GM12878 (cell line): ENCODE results near the gene SLC9A7. TPM values are rescaled to one million over a fixed set of nuclear protein-coding genes. Genes with fewer than 3 reads are reported as not detected.

ENCODE experiments used
- ATAC-seq: fragments of 200-7000 bp; cut with Tn5 transposase; 3 replicates; pipeline ENCODE4 v1.9.1; 2020; ENCODE audit warnings: mild to moderate bottlenecking, moderate library complexity
- BruUV-seq: library from RNA; stranded (reverse); fragments of 400-500 nt; replicated peaks from 2 replicates; lab custom pipeline; 2021; lab: Mats Ljungman, UMichigan
- CTCF ChIA-PET: fragments of 300-600 bp; sonication (Branson Sonifier 250); formaldehyde crosslinking; extraction: SDS; loops from one replicate; lab custom pipeline; 2021; ENCODE audit warnings: inconsistent platforms; lab: Yijun Ruan, JAX
- POLR2A ChIA-PET: fragments of 350-600 bp; formaldehyde crosslinking; extraction: SDS; loops from one replicate; lab custom pipeline; 2021; ENCODE audit warnings: inconsistent platforms; lab: Charles Lee
- RAD21 ChIA-PET: fragments of 300-600 bp; sonication (Branson Sonifier 250); formaldehyde crosslinking; loops from one replicate; lab custom pipeline; 2023; ENCODE audit warnings: antibody characterized with exemption; ENCODE audit not compliant: unreplicated experiment; lab: Charles Lee
- SMC1A ChIA-PET: fragments of 300-600 bp; sonication (Branson Sonifier 250); formaldehyde crosslinking; loops from one replicate; lab custom pipeline; 2023; ENCODE audit not compliant: unreplicated experiment, uncharacterized antibody; lab: Charles Lee
- DNase-seq: peaks from one replicate; pipeline ENCODE4 v3.0.0-alpha.2; 2011; ENCODE audit warnings: low read depth, low spot score
- FAIRE-seq: peaks from 3 replicates; lab custom pipeline; 2011; peaks lifted over from hg19 to GRCh38; lab: Jason Lieb, UNC
- H2AFZ ChIP-seq: 2 replicates; pipeline ENCODE4 v1.6.0; 2011; ENCODE audit warnings: low read depth, low read length, control low read depth; ENCODE audit not compliant: control insufficient read depth
- H3K27ac ChIP-seq: 2 replicates; pipeline ENCODE4 v1.5.1; 2011; ENCODE audit warnings: control low read depth; ENCODE audit not compliant: control insufficient read depth, insufficient read depth
- H3K27me3 ChIP-seq, 2 experiments: replicated peaks in 1 of 2; 2 replicates each; pipeline versions ENCODE4 v1.6.0 to v1.6.1; 2011; ENCODE audit warnings: low read length in 1 of 2; ENCODE audit not compliant: control insufficient read depth in 2 of 2, insufficient read depth in 2 of 2
- H3K36me3 ChIP-seq, 2 experiments: 2 replicates each; pipeline ENCODE4 v1.5.1; 2011; ENCODE audit warnings: low read length in 1 of 2; ENCODE audit not compliant: control insufficient read depth in 2 of 2, insufficient read depth in 2 of 2
- H3K4me1 ChIP-seq: 2 replicates; pipeline ENCODE4 v1.6.1; 2011; ENCODE audit warnings: mild to moderate bottlenecking, low read length, moderate library complexity, mixed read lengths; ENCODE audit not compliant: control insufficient read depth, insufficient read depth
- H3K4me2 ChIP-seq: 2 replicates; pipeline ENCODE4 v1.6.0; 2011; ENCODE audit warnings: control low read depth; ENCODE audit not compliant: control insufficient read depth, insufficient read depth
- H3K4me3 ChIP-seq: fragments of 200-600 bp; sonication (generic); 2 replicates; pipeline ENCODE4 v1.5.1; 2016
- H3K79me2 ChIP-seq: 2 replicates; pipeline ENCODE4 v1.6.0; 2011; ENCODE audit warnings: low read length; ENCODE audit not compliant: control insufficient read depth, insufficient read depth
- H3K9ac ChIP-seq: 2 replicates; pipeline ENCODE4 v1.8.0; 2011; ENCODE audit warnings: low read length, control low read depth, mixed read lengths; ENCODE audit not compliant: control insufficient read depth, insufficient read depth
- H3K9me3 ChIP-seq: replicated peaks from 3 replicates; pipeline ENCODE4 v1.5.1; 2011; ENCODE audit warnings: mild to moderate bottlenecking, low read length; ENCODE audit not compliant: control insufficient read depth, insufficient read depth
- H4K20me1 ChIP-seq: 2 replicates; pipeline ENCODE4 v1.6.0; 2011; ENCODE audit not compliant: control insufficient read depth, insufficient read depth
- EZH2 ChIP-seq: IDR thresholded peaks from 2 replicates; pipeline ENCODE4 v1.6.1; 2012; ENCODE audit warnings: low read depth, mild to moderate bottlenecking, control low read depth, inconsistent platforms, low read length, borderline replicate concordance; ENCODE audit not compliant: control insufficient read depth
- RAD21 ChIP-seq: IDR thresholded peaks from 2 replicates; pipeline ENCODE4 v1.6.1; 2011; ENCODE audit warnings: mild to moderate bottlenecking, low read depth, low read length, moderate library complexity; ENCODE audit not compliant: insufficient read depth
- YY1 ChIP-seq: IDR thresholded peaks from 2 replicates; pipeline ENCODE4 v1.6.1; 2011; ENCODE audit warnings: low read depth, mild to moderate bottlenecking, low read length
- WGBS: methylation state at CpG from one replicate; pipeline ENCODE4 v1.1.6; 2016; ENCODE audit warnings: low lambda C conversion rate; ENCODE audit not compliant: insufficient replicate concordance, insufficient coverage; ENCODE audit errors: missing lambda C conversion rate; 5-methylcytosine and 5-hydroxymethylcytosine counted together
- in situ Hi-C: fragments of 300-500 bp; cut with MboI; formaldehyde crosslinking; loops from 9 replicates; pipeline ENCODE4 v1.14.3; 2018; ENCODE audit warnings: mixed read lengths
- intact Hi-C: fragments of 100-400 bp; cut with micrococcal nuclease; formaldehyde crosslinking; loops from one replicate; pipeline ENCODE4 v1.14.2; 2022; ENCODE audit not compliant: unreplicated experiment
- polyA plus RNA-seq, 11 experiments: library from polyadenylated mRNA; depleted of rRNA in 4 of 11; unstranded in 6 of 11; stranded (reverse) in 5 of 11; fragments of >200 nt; fragmentation: Nextera tagmentation in 4 of 11; fragmentation: Illumina TruSeq in 1 of 11; extraction: Ambion mirVana in 4 of 11; extraction: Trizol in 1 of 11; gene quantifications; 1 replicate in 1 of 11; 2 replicates in 10 of 11; pipeline versions ENCODE4 v1.2.1 to v1.2.3, GENCODE V29; 2011 to 2016; ENCODE audit warnings: inconsistent platforms in 2 of 11, missing spikeins in 2 of 11, low read depth in 1 of 11
- total RNA-seq, 4 experiments: library from RNA; depleted of rRNA in 3 of 4; stranded (reverse); fragments of >200 nt in 3 of 4; fragmentation: Illumina TruSeq in 1 of 4; extraction: Trizol in 1 of 4; gene quantifications; 2 replicates each; pipeline versions ENCODE4 v1.2.1 to v1.2.3, GENCODE V29; 2013 to 2021
- TF ChIP-seq, protein P1 (sequence below): fragments of 450-650 bp; IDR thresholded peaks from 2 replicates; pipeline ENCODE4 v1.6.1; 2016; ENCODE audit warnings: mild to moderate bottlenecking
- TF ChIP-seq, protein P2 (sequence below), 3 experiments: IDR thresholded peaks in 2 of 3; conservative IDR thresholded peaks in 1 of 3; 2 replicates each; pipeline ENCODE4 v1.5.1; 2011; ENCODE audit warnings: low read depth in 3 of 3, low read length in 3 of 3, mild to moderate bottlenecking in 3 of 3, control low read depth in 2 of 3, moderate library complexity in 2 of 3, inconsistent platforms in 1 of 3, mixed read lengths in 1 of 3; ENCODE audit not compliant: control insufficient read depth in 2 of 3, insufficient read depth in 1 of 3; ENCODE audit errors: extremely low read depth in 1 of 3

Gene SLC9A7
- total and polyA plus RNA-seq, 10 of the 15 experiments (the other 5 are each of a cell fraction or from before 2014, with no cell fraction given) = 5.0 to 62.8 (median 30.5) TPM

DNA sequence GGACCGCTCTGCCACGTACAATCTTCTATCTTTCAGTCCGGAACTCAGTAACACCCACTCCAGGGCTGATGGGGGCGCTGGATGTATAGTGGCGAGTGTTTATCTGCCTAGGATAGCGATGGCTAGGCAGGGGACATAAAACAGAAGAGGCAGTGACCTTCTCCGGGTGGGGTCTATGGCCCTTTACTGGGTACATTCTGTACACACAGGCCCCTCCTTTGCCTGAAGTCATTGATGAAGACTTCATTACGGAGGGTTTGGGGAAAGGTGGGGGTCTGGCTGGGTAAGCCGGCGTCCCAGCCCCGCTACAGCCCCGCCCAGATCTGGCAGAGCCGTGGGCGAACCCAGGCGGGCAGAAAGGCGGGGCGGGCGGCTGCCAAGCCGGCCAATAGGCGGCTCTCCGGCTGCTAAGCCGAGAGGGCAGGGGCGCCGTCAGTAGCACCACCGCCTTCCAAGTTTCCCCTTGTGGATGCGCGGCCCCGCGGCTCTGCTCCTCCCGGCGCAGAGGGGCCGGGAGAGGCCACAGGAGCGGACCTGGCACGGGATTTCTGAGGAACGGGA is 185.5 kb downstream of the SLC9A7 start, which contains the start of gene CHST7:
TSS of gene CHST7 (plus strand) at position 435 of the 561 bp plus-strand sequence. CDS start 167 bp downstream, outside the sequence.
- peak; percentile 65 for ATAC-seq
- Histone ChIP-seq H3K79me2 (peaks cover 38% of the 10 kb centered on the region), H3K9ac (peak within 1 kb of the TSS; percentile 54)

More for the DNA sequence above, 185.5 kb downstream of the SLC9A7 start, which contains the start of gene CHST7:
- intact Hi-C loops (loop anchor here (5.0 kb wide), 1 partner anchor 139 kb away; no protein-coding TSS in a partner anchor), in situ Hi-C loops (no loop called here)
- peak within 1 kb of the TSS; percentile 69 for H3K4me3 ChIP-seq
- POLR2A ChIA-PET = interaction anchor here (0.7 to 3.5 kb wide), 2 partner anchors 11 to 126 kb away, joined by 3 to 15 read pairs; no protein-coding TSS in a partner anchor
- H3K4me1 ChIP-seq = peaks cover 26% of the 10 kb centered on the region
- H3K4me2 ChIP-seq = peak within 1 kb of the TSS; percentile 75
- TF ChIP-seq, protein P1, sequence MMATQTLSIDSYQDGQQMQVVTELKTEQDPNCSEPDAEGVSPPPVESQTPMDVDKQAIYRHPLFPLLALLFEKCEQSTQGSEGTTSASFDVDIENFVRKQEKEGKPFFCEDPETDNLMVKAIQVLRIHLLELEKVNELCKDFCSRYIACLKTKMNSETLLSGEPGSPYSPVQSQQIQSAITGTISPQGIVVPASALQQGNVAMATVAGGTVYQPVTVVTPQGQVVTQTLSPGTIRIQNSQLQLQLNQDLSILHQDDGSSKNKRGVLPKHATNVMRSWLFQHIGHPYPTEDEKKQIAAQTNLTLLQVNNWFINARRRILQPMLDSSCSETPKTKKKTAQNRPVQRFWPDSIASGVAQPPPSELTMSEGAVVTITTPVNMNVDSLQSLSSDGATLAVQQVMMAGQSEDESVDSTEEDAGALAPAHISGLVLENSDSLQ = no peak
- TF ChIP-seq RAD21 = peak; percentile 38
- 0 out of 2 replicates have a peak, but pooled peaks have one; percentile 3 for TF ChIP-seq YY1
- TF ChIP-seq, protein P2, sequence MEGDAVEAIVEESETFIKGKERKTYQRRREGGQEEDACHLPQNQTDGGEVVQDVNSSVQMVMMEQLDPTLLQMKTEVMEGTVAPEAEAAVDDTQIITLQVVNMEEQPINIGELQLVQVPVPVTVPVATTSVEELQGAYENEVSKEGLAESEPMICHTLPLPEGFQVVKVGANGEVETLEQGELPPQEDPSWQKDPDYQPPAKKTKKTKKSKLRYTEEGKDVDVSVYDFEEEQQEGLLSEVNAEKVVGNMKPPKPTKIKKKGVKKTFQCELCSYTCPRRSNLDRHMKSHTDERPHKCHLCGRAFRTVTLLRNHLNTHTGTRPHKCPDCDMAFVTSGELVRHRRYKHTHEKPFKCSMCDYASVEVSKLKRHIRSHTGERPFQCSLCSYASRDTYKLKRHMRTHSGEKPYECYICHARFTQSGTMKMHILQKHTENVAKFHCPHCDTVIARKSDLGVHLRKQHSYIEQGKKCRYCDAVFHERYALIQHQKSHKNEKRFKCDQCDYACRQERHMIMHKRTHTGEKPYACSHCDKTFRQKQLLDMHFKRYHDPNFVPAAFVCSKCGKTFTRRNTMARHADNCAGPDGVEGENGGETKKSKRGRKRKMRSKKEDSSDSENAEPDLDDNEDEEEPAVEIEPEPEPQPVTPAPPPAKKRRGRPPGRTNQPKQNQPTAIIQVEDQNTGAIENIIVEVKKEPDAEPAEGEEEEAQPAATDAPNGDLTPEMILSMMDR (IDR thresholded peaks at IDR 0.05 in 2 of 3, conservative IDR thresholded peaks at IDR 0.05 in 1 of 3; ENCODE audit: control insufficient read depth in 2 of 3, extremely low read depth in 1 of 3, insufficient read depth in 1 of 3, low read depth in 3 of 3, low read length in 3 of 3) = peak in 2 of 3 experiments; percentile 25 to 42; a peak in 3 of 6 replicates
- TF ChIP-seq EZH2 = no peak
- H2AFZ ChIP-seq = peak within 1 kb of the TSS; percentile 68
- no TSS peak for BruUV-seq
- H3K9me3 ChIP-seq = no peaks in the 10 kb centered on the region
- no peaks in the 10 kb centered on the region for H3K27me3 ChIP-seq
- 17% methylated on average over 35 of the region's 35 CpGs for WGBS
- no peaks in the 10 kb centered on the region for H4K20me1 ChIP-seq
- FAIRE-seq (no peak), DNase-seq (no peak)
- RAD21 ChIA-PET = interaction anchor here (1.0 to 2.5 kb wide), 10 partner anchors 9 to 223 kb away, joined by 3 to 43 read pairs (median 8); no protein-coding TSS in a partner anchor
- SMC1A ChIA-PET = interaction anchor here (0.8 to 2.7 kb wide), 12 partner anchors 10 to 125 kb away, joined by 3 to 34 read pairs (median 6); no protein-coding TSS in a partner anchor
- H3K36me3 ChIP-seq = no peaks in the 10 kb centered on the region
- CTCF ChIA-PET = interaction anchor here (0.6 to 2.5 kb wide), 8 partner anchors 10 to 69 kb away, joined by 3 to 30 read pairs (median 6); no protein-coding TSS in a partner anchor
- H3K27ac ChIP-seq = peak within 1 kb of the TSS; percentile 80
